Thoracic aorta (tissue), 2 donors: ENCODE data around the gene INTS11. TPM values are rescaled to one million over a fixed set of nuclear protein-coding genes. Genes with fewer than 3 reads are reported as not detected.

Source experiments
- ATAC-seq: fragments of 150-250 bp; one replicate; pipeline ENCODE4 v1.8.0; 2017; ENCODE audit warnings: low read depth; ENCODE audit not compliant: insufficient number of reproducible peaks, low FRiP score
- DNase-seq: peaks from one replicate; pipeline ENCODE4 v3.0.0-alpha.2; 2020; ENCODE audit warnings: low spot score
- H3K27ac ChIP-seq, 2 donors: fragments of 200-600 bp; sonication (generic); 1 replicate in 1 of 2; 2 replicates in 1 of 2; pipeline ENCODE4 v1.5.1; 2016; ENCODE audit warnings: mild to moderate bottlenecking in 2 of 2, moderate library complexity in 2 of 2
- H3K27me3 ChIP-seq: fragments of 200-600 bp; sonication (generic); replicated peaks from 2 replicates; pipeline ENCODE4 v1.6.0; 2016; ENCODE audit warnings: mild to moderate bottlenecking; ENCODE audit not compliant: insufficient read depth
- H3K36me3 ChIP-seq: fragments of 200-600 bp; sonication (generic); one replicate; pipeline ENCODE4 v1.5.1; 2016
- H3K4me1 ChIP-seq, 2 donors: fragments of 200-600 bp; sonication (generic); 1 replicate in 1 of 2; 2 replicates in 1 of 2; pipeline versions ENCODE4 v1.5.1 to v1.6.0; 2016; ENCODE audit warnings: low read depth in 2 of 2, mild to moderate bottlenecking in 1 of 2; ENCODE audit not compliant: control insufficient read depth in 1 of 2
- H3K4me3 ChIP-seq: fragments of 200-600 bp; sonication (generic); 2 replicates; pipeline ENCODE4 v1.5.1; 2016; ENCODE audit warnings: mild to moderate bottlenecking
- H3K9me3 ChIP-seq: fragments of 200-600 bp; sonication (generic); 2 replicates; pipeline ENCODE4 v1.5.1; 2016
- total RNA-seq, 2 donors: library from RNA; depleted of rRNA; stranded (reverse); fragments of >200 nt; gene quantifications; one replicate each; pipeline versions ENCODE4 v1.1.0 to v1.2.3, GENCODE V29; 2016
- TF ChIP-seq, protein P1 (sequence below): fragments of 200-600 bp; sonication (generic); IDR thresholded peaks from one replicate; pipeline ENCODE4 v1.5.1; 2019; ENCODE audit warnings: antibody characterized with exemption

Gene INTS11
- total RNA-seq, 2 donors from 2014 or later: 192 to 195 TPM

DNA sequence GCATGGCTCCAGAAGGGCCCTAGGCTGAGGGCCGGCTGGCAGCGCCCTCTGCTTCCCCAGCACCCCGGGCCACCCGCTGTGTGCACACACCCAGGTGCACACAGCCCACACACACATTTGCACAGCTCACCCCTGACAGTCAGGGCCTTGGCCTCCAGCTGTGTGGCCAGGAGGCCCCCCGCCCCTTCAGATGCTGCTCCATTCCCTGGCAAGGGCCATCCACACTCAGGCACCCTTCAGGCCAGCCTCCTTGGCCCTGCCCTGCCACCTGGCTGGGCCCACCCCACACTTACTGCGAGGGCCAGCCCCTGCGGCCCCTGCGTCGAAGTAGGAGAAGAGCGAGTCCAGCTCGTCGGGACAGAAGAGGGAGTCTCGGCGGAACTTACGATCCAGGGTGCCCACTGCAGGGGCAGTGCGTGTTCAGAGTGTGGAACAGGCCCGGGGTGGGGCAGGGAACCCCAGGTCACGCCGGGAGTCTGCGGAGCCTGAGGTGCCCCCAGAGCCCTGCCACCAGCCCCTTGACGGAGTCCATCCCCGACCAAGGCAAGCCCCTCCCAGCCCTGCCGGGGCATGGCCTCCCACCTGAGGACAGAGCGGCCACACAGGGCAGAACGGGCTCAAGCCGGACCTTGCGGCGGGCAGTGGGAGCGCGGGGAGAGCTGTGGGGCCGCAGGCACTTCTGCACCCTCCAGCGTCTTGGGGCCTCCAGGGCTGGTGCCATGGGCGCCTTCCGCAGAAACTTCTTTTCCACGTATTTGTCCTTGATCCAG is 29.1 kb downstream of the INTS11 start:
- ATAC-seq: no peak
- Histone ChIP-seq H3K36me3 (no peaks in the 10 kb centered on the region), H3K9me3 (no peaks in the 10 kb centered on the region), H3K4me3 (no peak overlapping the region), H3K27ac (no peak overlapping the region), H3K4me1 (peaks cover 0 to 14% of the 10 kb centered on the region in 2 donors), H3K27me3 (no peaks in the 10 kb centered on the region)
- TF ChIP-seq, protein P1, sequence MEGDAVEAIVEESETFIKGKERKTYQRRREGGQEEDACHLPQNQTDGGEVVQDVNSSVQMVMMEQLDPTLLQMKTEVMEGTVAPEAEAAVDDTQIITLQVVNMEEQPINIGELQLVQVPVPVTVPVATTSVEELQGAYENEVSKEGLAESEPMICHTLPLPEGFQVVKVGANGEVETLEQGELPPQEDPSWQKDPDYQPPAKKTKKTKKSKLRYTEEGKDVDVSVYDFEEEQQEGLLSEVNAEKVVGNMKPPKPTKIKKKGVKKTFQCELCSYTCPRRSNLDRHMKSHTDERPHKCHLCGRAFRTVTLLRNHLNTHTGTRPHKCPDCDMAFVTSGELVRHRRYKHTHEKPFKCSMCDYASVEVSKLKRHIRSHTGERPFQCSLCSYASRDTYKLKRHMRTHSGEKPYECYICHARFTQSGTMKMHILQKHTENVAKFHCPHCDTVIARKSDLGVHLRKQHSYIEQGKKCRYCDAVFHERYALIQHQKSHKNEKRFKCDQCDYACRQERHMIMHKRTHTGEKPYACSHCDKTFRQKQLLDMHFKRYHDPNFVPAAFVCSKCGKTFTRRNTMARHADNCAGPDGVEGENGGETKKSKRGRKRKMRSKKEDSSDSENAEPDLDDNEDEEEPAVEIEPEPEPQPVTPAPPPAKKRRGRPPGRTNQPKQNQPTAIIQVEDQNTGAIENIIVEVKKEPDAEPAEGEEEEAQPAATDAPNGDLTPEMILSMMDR: no peak
- no peak for DNase-seq

DNA sequence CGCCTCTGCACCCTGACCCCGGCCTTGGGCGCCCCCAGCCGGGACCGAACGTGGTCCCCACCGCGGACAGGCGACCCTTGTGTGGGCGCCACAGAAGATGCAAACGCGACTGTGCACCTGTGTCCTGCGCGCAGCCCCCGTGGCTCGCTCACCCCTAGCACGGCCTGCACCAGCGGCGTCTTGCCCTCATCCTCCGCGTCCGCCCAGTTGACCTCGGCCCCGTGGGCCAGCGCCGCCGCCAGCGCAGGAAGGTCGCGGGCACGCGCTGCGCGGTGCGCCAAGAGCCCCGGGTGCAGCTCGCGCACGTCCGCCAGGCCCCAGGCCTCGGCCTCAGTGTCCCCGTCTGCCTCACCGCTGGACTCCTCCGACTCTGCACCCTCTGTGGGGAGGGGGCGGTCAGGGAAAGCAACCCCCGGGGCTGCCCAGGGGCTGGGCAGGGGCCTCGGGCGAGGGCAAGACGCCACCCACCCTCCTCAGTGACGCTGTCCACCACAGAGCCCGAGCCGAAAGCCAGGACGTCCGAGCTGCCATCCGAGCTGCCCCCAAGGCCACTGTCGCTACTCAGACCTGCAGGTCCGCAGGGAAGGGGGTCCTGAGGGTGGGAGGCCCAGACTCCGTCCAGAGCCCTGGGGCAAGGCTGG is 30.1 kb downstream of the INTS11 start:
- no peak for ATAC-seq
- TF ChIP-seq, protein P1: no peak
- H3K9me3 ChIP-seq: no peaks in the 10 kb centered on the region

DNA sequence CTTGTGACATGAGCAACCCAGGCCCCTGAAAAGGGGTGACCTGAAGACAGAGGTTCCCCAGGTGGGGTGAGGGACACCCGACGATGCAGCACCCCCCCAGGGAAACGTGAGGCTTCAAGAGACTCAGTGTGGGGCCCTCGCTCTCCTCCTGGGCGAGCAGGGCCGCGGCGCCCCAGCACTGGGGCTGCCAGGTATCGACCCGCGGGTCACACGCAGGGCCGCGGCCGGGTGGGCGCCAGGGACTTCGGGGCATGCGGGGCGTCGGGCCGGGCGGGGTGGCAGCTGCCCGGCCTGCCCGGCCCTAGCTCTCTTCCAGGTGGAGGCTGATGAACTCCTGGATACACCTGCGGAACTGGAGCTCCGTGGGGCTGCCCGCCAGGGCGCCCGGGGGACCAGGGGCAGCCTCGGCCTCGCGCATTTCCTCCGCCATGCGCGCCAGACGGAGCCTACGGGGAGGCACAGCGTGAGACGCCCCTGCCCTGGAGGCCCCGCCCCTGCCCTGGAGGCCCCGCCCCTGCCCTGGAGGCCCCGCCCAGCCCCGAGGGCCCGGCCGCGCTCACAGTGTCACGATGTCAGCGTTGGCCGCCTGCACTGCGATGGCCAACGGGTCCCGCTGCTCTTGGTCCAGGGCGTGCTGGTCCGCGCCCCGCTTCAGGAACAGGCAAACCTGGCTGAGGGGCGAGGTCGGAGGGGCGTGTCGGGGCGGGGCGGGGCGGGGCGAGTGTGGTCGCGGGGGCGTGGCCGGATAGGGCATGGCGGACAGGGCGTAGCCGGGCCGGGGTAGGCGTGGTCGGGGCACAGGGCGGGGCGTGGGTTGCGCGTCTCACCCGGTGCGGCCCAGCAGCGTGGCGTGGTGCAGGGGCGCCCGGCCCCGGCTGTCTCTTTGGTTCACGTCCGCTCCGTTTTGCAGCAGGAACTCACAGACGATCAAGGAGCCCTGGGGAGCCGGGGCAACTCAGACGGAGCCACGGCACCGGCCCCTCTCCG is 30.9 kb downstream of the INTS11 start:
- Histone ChIP-seq H3K9me3 (no peaks in the 10 kb centered on the region), H3K4me3 (no peak overlapping the region), H3K36me3 (no peaks in the 10 kb centered on the region), H3K27ac (no peak overlapping the region), H3K4me1 (peaks cover 0 to 15% of the 10 kb centered on the region in 2 donors), H3K27me3 (no peaks in the 10 kb centered on the region)
- DNase-seq: no peak
- TF ChIP-seq, protein P1: no peak
- ATAC-seq: no peak

More for the DNA sequence above, 30.1 kb downstream of the INTS11 start:
- no peaks in the 10 kb centered on the region for H3K36me3 ChIP-seq
- no peak for DNase-seq
- H3K27ac ChIP-seq: no peak overlapping the region
- H3K27me3 ChIP-seq: no peaks in the 10 kb centered on the region
- no peak overlapping the region for H3K4me3 ChIP-seq
- peaks cover 0 to 15% of the 10 kb centered on the region in 2 donors for H3K4me1 ChIP-seq

DNA sequence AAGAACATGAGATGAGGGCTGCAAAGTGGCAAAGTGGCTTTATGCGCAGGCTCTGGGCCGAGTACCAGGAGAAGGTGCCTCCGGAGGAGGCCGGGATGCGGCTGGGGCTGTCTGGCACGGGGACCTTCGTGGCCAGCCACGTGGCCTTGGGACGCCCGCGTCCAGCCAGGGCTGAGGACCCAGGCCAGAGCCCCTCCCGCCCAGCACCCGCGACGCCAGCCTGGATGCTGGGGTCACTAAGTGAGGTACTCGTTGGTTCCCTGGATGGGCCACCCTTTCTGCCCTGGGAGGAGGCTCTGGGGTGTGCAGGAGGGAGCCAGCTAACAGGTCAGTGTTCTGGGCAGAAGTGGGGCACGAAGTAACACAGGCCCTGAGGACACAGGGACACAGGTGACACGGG is 31.6 kb downstream of the INTS11 start:
- Histone ChIP-seq H3K27me3 (no peaks in the 10 kb centered on the region), H3K4me3 (no peak overlapping the region), H3K36me3 (no peaks in the 10 kb centered on the region), H3K9me3 (no peaks in the 10 kb centered on the region), H3K4me1 (peaks cover 0 to 15% of the 10 kb centered on the region in 2 donors), H3K27ac (no peak overlapping the region)
- TF ChIP-seq, protein P1: no peak
- DNase-seq (no peak), ATAC-seq (no peak)

DNA sequence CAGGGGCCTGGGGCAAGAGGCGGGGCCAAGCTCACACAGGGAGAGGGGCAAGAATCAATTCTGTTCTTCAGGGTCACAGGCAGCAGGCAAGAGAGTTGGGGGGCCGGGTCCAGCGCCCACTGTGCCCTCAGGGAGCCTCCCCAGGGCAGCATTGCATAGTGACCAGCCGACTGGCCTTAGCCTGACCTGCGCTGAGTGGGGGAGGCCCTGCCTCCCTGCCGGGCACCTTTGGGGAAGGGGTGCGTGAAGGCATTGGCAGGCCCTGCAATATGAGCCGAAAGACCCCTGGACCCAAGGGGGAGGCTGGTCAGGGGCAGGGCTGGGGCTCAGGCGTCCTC is 32.0 kb downstream of the INTS11 start:
- ATAC-seq: no peak
- DNase-seq: no peak
- Histone ChIP-seq H3K36me3 (no peaks in the 10 kb centered on the region), H3K27ac (no peak overlapping the region), H3K27me3 (no peaks in the 10 kb centered on the region), H3K4me3 (no peak overlapping the region), H3K4me1 (peaks cover 0 to 15% of the 10 kb centered on the region in 2 donors), H3K9me3 (no peaks in the 10 kb centered on the region)
- TF ChIP-seq, protein P1: no peak
